K562 (cell line): ENCODE data around the gene EZH1. TPM values are rescaled to one million over a fixed set of nuclear protein-coding genes. Genes with fewer than 3 reads are reported as not detected.

Experiments used
- ATAC-seq: fragments of 200-7000 bp; cut with Tn5 transposase; 3 replicates; pipeline ENCODE4 v1.9.1; 2020; ENCODE audit warnings: moderate library complexity
- BruUV-seq: library from RNA; stranded (reverse); fragments of 400-500 nt; replicated peaks from 2 replicates; lab custom pipeline; 2021; lab: Mats Ljungman, UMichigan
- CTCF ChIA-PET: fragments of 300-600 bp; formaldehyde crosslinking; extraction: SDS; loops from one replicate; lab custom pipeline; 2021; ENCODE audit warnings: low intra/inter-chr PET ratio; lab: Yijun Ruan, JAX
- POLR2A ChIA-PET: fragments of 300-600, 350-650 bp; sonication (Branson Sonifier 250); formaldehyde crosslinking; extraction: SDS; loops from one replicate; lab custom pipeline; 2021; ENCODE audit warnings: antibody characterized with exemption, inconsistent platforms; lab: Yijun Ruan, JAX
- DNase-seq, 4 experiments: peaks; one replicate each; pipeline versions ENCODE4 v3.0.0 to v3.0.0-alpha.2; 2011 to 2018; ENCODE audit warnings: low spot score in 3 of 4, mixed read lengths in 3 of 4; ENCODE audit errors: extremely low read depth in 1 of 4
- FAIRE-seq: peaks from 2 replicates; lab custom pipeline; 2011; peaks lifted over from hg19 to GRCh38; lab: Jason Lieb, UNC
- H2AFZ ChIP-seq: 2 replicates; pipeline ENCODE4 v1.6.0; 2011; ENCODE audit warnings: low read depth, low read length, control low read depth, inconsistent platforms
- H3K27ac ChIP-seq: fragments of 200-600 bp; 3 replicates; pipeline ENCODE4 v1.8.0; 2011; ENCODE audit warnings: low read depth, mild to moderate bottlenecking, control low read depth, inconsistent platforms, low read length, moderate library complexity, mixed read lengths; ENCODE audit errors: extremely low read depth
- H3K27me3 ChIP-seq, 2 experiments: fragments of 300-600 bp in 1 of 2; 2 replicates in 1 of 2; 3 replicates in 1 of 2; pipeline versions ENCODE4 v1.6.0 to v1.8.0; 2011; ENCODE audit warnings: inconsistent platforms in 2 of 2, low read length in 2 of 2, mild to moderate bottlenecking in 1 of 2, mixed read lengths in 1 of 2, moderate library complexity in 1 of 2; ENCODE audit not compliant: control insufficient read depth in 2 of 2, insufficient read depth in 2 of 2
- H3K36me3 ChIP-seq: fragments of 300-600 bp; 3 replicates; pipeline ENCODE4 v1.8.0; 2011; ENCODE audit warnings: mild to moderate bottlenecking, low read length, inconsistent platforms; ENCODE audit not compliant: control insufficient read depth, insufficient read depth
- H3K4me1 ChIP-seq, 2 experiments: fragments of 200-600 bp in 1 of 2; replicated peaks in 1 of 2; 2 replicates in 1 of 2; 3 replicates in 1 of 2; pipeline versions ENCODE4 v1.5.1 to v1.8.0; 2011; ENCODE audit warnings: inconsistent platforms in 2 of 2, low read length in 2 of 2, mild to moderate bottlenecking in 1 of 2, mixed read lengths in 1 of 2, moderate library complexity in 1 of 2; ENCODE audit not compliant: control insufficient read depth in 2 of 2, insufficient read depth in 2 of 2
- H3K4me2 ChIP-seq: 2 replicates; pipeline ENCODE4 v1.6.1; 2011; ENCODE audit warnings: low read length, control low read depth, inconsistent platforms, mixed read lengths; ENCODE audit not compliant: insufficient read depth
- H3K4me3 ChIP-seq: fragments of 200-600 bp; sonication (generic), shearing (Covaris generic); 2 replicates; pipeline ENCODE4 v1.5.1; 2016; ENCODE audit warnings: control low read depth, inconsistent platforms
- H3K79me2 ChIP-seq: fragments of 200-600 bp; 3 replicates; pipeline ENCODE4 v1.8.0; 2011; ENCODE audit warnings: low read length, inconsistent platforms; ENCODE audit not compliant: control insufficient read depth, insufficient read depth
- H3K9ac ChIP-seq, 2 experiments: 2 replicates each; pipeline versions ENCODE4 v1.6.0 to v1.6.1; 2011; ENCODE audit warnings: low read depth in 2 of 2, low read length in 2 of 2, control low read depth in 1 of 2, inconsistent platforms in 1 of 2, mild to moderate bottlenecking in 1 of 2, mixed read lengths in 1 of 2; ENCODE audit not compliant: insufficient read depth in 1 of 2
- H3K9me1 ChIP-seq: one replicate; pipeline ENCODE4 v1.6.0; 2011; ENCODE audit warnings: inconsistent platforms, mild to moderate bottlenecking, low read length, moderate library complexity; ENCODE audit not compliant: control insufficient read depth, insufficient read depth
- H3K9me3 ChIP-seq: replicated peaks from 2 replicates; pipeline ENCODE4 v1.5.1; 2011; ENCODE audit warnings: low read depth, low read length, inconsistent platforms; ENCODE audit not compliant: control insufficient read depth, insufficient read depth
- H4K20me1 ChIP-seq: replicated peaks from 2 replicates; pipeline ENCODE4 v1.6.1; 2011; ENCODE audit warnings: low read length, inconsistent platforms, mixed read lengths; ENCODE audit not compliant: control insufficient read depth, insufficient read depth
- CREB3 ChIP-seq: fragments of 450-650 bp; conservative IDR thresholded peaks from 2 replicates; pipeline ENCODE4 v1.6.1; 2016; ENCODE audit warnings: missing genetic modification characterization, low read depth, mild to moderate bottlenecking, missing compliant biosample characterization, moderate library complexity
- FOXA3 ChIP-seq, 2 experiments: fragments of 450-650 bp in 1 of 2; sonication (generic) in 1 of 2; formaldehyde crosslinking; IDR thresholded peaks in 1 of 2; conservative IDR thresholded peaks in 1 of 2; 2 replicates each; pipeline versions ENCODE4 v1.4.0 to v1.8.0; 2020 to 2022; ENCODE audit warnings: mild to moderate bottlenecking in 2 of 2, missing genetic modification reagents in 1 of 2
- HBP1 ChIP-seq: fragments of 450-650 bp; formaldehyde crosslinking; IDR thresholded peaks from 2 replicates; pipeline ENCODE4 v1.4.0; 2022; ENCODE audit warnings: missing genetic modification characterization
- NFXL1 ChIP-seq: fragments of 450-650 bp; formaldehyde crosslinking; IDR thresholded peaks from 2 replicates; pipeline ENCODE4 v1.4.0; 2021; ENCODE audit warnings: mild to moderate bottlenecking
- PHF8 ChIP-seq: fragments of 200-600 bp; sonication (generic); IDR thresholded peaks from 2 replicates; pipeline ENCODE4 v1.6.1; 2012; ENCODE audit warnings: mixed run types, mild to moderate bottlenecking, inconsistent platforms, low read length, moderate library complexity, borderline replicate concordance
- POLR2A ChIP-seq: fragments of 450-650 bp; conservative IDR thresholded peaks from 2 replicates; pipeline ENCODE4 v1.6.1; 2016
- RREB1 ChIP-seq: fragments of 250-450 bp; sonication (Bioruptor Pico); IDR thresholded peaks from 2 replicates; pipeline ENCODE4 v1.4.0; 2020
- TAF15 ChIP-seq: fragments of 200-400 bp; formaldehyde crosslinking; IDR thresholded peaks from 2 replicates; pipeline ENCODE4 v1.6.1; 2017; ENCODE audit warnings: mild to moderate bottlenecking, low read depth, low read length, moderate library complexity
- TRIM25 ChIP-seq: fragments of 450-650 bp; IDR thresholded peaks from 2 replicates; pipeline ENCODE4 v1.7.0; 2016; ENCODE audit warnings: borderline replicate concordance
- ZNF695 ChIP-seq: fragments of 450-650 bp; formaldehyde crosslinking; IDR thresholded peaks from 2 replicates; pipeline ENCODE4 v1.4.0; 2020; ENCODE audit warnings: mild to moderate bottlenecking, moderate library complexity
- WGBS: fragments of 100-300 bp; shearing (Covaris generic); methylation state at CpG from one replicate; pipeline ENCODE4 v1.1.6; 2016; ENCODE audit warnings: low coverage, mixed read lengths; ENCODE audit not compliant: insufficient coverage; ENCODE audit errors: missing lambda C conversion rate; 5-methylcytosine and 5-hydroxymethylcytosine counted together
- in situ Hi-C: fragments of 300-500 bp; cut with MboI; formaldehyde crosslinking; loops from 4 replicates; pipeline ENCODE4 v1.15.0; 2018; ENCODE audit warnings: inconsistent platforms, mixed read lengths
- intact Hi-C: fragments of 100-400 bp; cut with micrococcal nuclease; formaldehyde crosslinking; loops from 2 replicates; pipeline ENCODE4 v1.14.2; 2022
- polyA plus RNA-seq, 8 experiments: library from polyadenylated mRNA; depleted of rRNA in 4 of 8; stranded (reverse) in 5 of 8; unstranded in 3 of 8; fragments of >200 nt; fragmentation: Nextera tagmentation in 2 of 8; fragmentation: Illumina TruSeq in 1 of 8; extraction: Ambion mirVana in 2 of 8; extraction: Trizol in 1 of 8; gene quantifications; 2 replicates each; pipeline versions ENCODE4 v1.2.1 to v1.2.3, GENCODE V29; 2011 to 2014; ENCODE audit warnings: inconsistent platforms in 1 of 8, missing spikeins in 1 of 8
- total RNA-seq, 7 experiments: library from RNA; depleted of rRNA in 6 of 7; stranded (reverse); fragments of >200 nt in 6 of 7; fragmentation: Illumina TruSeq in 2 of 7; extraction: Trizol in 2 of 7; gene quantifications; 2 replicates each; pipeline versions ENCODE4 v1.2.1 to v1.2.3, GENCODE V29; 2011 to 2021; ENCODE audit warnings: low replicate concordance in 1 of 7

Gene EZH1
- total and polyA plus RNA-seq, 9 of the 15 experiments (the other 6 are each of a cell fraction or from before 2014, with no cell fraction given): 8.6 to 40.8 (median 22.9) TPM

GRCh38 chr17:42766124-42766523, 21.3 kb upstream of the EZH1 start:
- H3K36me3 ChIP-seq: no peaks in the 10 kb centered on the region
- WGBS: 89% methylated on average over 4 of the region's 6 CpGs
- no peaks in the 10 kb centered on the region for H3K27me3 ChIP-seq
- no peak overlapping the region; a peak in 1 of 4 replicates for H3K9ac ChIP-seq
- no peaks in the 10 kb centered on the region for H4K20me1 ChIP-seq
- peaks cover 10 to 19% of the 10 kb centered on the region in 2 experiments; a peak in 4 of 5 replicates for H3K4me1 ChIP-seq
- H3K27ac ChIP-seq: no peak overlapping the region
- in situ Hi-C loops (no loop called here), intact Hi-C loops (no loop called here)
- no peaks in the 10 kb centered on the region for H3K9me1 ChIP-seq
- no peak for ATAC-seq
- ChIA-PET CTCF (interaction anchor here (0.6 kb wide), 1 partner anchor 654 kb away, joined by 4 read pairs; no protein-coding TSS in a partner anchor), POLR2A (interaction anchor here (0.9 to 1.6 kb wide), 3 partner anchors 14 to 52 kb away, joined by 3 read pairs; partner anchors contain the start of gene WNK4)
- H3K9me3 ChIP-seq: no peaks in the 10 kb centered on the region
- H3K4me2 ChIP-seq: no peak overlapping the region
- BruUV-seq: no TSS peak
- no peaks in the 10 kb centered on the region for H3K79me2 ChIP-seq
- FAIRE-seq: no peak
- no peak for DNase-seq
- no peak overlapping the region for H2AFZ ChIP-seq
- H3K4me3 ChIP-seq: no peak overlapping the region
- TF ChIP-seq TAF15 (no peak), ZNF695 (CRISPR knock-in tag) (no peak), HBP1 (CRISPR knock-in tag) (no peak), POLR2A (no peak), PHF8 (no peak), FOXA3 (CRISPR knock-in tag; conservative IDR thresholded peaks at IDR 0.05 in 1 of 2, IDR thresholded peaks at IDR 0.05 in 1 of 2) (no peak), TRIM25 (no peak), NFXL1 (no peak), CREB3 (tag) (no peak), RREB1 (CRISPR knock-in tag) (no peak)
